HL-60 (cell line): ENCODE results near the gene CTNNA2.

Experiments
- DNase-seq, 2 experiments: peaks; one replicate each; pipeline ENCODE4 v3.0.0-alpha.2; 2010 to 2020; ENCODE audit warnings: low read depth in 1 of 2, low spot score in 1 of 2
- H3K27ac ChIP-seq: fragments of 250-450 bp; sonication (Bioruptor Pico); replicated peaks from 2 replicates; pipeline ENCODE4 v1.5.1; 2020; ENCODE audit warnings: mild to moderate bottlenecking, moderate library complexity
- H3K27me3 ChIP-seq: fragments of 250-450 bp; sonication (Bioruptor Pico); 2 replicates; pipeline ENCODE4 v1.5.1; 2021; ENCODE audit warnings: mild to moderate bottlenecking, moderate library complexity; ENCODE audit not compliant: insufficient read depth, poor library complexity, severe bottlenecking
- H3K4me3 ChIP-seq: replicated peaks from 2 replicates; pipeline ENCODE4 v1.5.1; 2011; ENCODE audit warnings: mild to moderate bottlenecking, control low read depth, low read length; ENCODE audit not compliant: insufficient read depth
- GABPA ChIP-seq: IDR thresholded peaks from 2 replicates; pipeline ENCODE4 v1.6.1; 2012; ENCODE audit warnings: low read depth
- POLR2AphosphoS5 ChIP-seq: IDR thresholded peaks from 2 replicates; pipeline ENCODE4 v1.6.1; 2012; ENCODE audit warnings: low read depth
- SPI1 ChIP-seq: IDR thresholded peaks from 2 replicates; pipeline ENCODE4 v1.6.1; 2012; ENCODE audit warnings: low read depth, mild to moderate bottlenecking, borderline replicate concordance
- TF ChIP-seq, protein P1 (sequence below): IDR thresholded peaks from 2 replicates; pipeline ENCODE4 v1.6.1; 2012; ENCODE audit warnings: low read depth; ENCODE audit not compliant: insufficient replicate concordance
- TF ChIP-seq, protein P2 (sequence below): IDR thresholded peaks from one replicate; pipeline ENCODE4 v1.5.1; 2011; ENCODE audit warnings: low read length, control low read depth, inconsistent platforms; ENCODE audit not compliant: insufficient read depth

The CTNNA2 gene

DNA sequence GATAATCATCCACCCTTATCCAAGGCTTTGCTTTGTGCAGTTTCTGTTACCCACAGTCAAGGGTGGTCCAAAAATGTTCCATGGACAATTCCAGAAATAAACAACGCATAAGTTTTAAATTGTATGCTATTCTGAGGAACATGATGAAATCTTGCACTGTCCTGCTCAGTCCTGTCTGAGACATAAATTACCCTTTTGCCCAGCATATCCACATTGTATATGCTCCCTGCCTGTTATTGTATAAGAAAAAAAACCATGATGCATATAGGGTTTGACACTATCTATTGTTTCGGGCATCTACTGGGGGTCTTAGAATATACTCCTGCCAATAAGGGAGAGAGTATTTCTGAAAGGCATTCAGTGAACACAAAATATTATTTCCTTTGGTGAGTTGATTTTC is 767.7 kb downstream of the CTNNA2 start:
- Histone ChIP-seq H3K4me3 (no peak overlapping the region), H3K27ac (no peak overlapping the region), H3K27me3 (no peaks in the 10 kb centered on the region)
- no peak for DNase-seq
- TF ChIP-seq, protein P1, sequence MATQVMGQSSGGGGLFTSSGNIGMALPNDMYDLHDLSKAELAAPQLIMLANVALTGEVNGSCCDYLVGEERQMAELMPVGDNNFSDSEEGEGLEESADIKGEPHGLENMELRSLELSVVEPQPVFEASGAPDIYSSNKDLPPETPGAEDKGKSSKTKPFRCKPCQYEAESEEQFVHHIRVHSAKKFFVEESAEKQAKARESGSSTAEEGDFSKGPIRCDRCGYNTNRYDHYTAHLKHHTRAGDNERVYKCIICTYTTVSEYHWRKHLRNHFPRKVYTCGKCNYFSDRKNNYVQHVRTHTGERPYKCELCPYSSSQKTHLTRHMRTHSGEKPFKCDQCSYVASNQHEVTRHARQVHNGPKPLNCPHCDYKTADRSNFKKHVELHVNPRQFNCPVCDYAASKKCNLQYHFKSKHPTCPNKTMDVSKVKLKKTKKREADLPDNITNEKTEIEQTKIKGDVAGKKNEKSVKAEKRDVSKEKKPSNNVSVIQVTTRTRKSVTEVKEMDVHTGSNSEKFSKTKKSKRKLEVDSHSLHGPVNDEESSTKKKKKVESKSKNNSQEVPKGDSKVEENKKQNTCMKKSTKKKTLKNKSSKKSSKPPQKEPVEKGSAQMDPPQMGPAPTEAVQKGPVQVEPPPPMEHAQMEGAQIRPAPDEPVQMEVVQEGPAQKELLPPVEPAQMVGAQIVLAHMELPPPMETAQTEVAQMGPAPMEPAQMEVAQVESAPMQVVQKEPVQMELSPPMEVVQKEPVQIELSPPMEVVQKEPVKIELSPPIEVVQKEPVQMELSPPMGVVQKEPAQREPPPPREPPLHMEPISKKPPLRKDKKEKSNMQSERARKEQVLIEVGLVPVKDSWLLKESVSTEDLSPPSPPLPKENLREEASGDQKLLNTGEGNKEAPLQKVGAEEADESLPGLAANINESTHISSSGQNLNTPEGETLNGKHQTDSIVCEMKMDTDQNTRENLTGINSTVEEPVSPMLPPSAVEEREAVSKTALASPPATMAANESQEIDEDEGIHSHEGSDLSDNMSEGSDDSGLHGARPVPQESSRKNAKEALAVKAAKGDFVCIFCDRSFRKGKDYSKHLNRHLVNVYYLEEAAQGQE, result no peak
- TF ChIP-seq POLR2AphosphoS5 (no peak), SPI1 (no peak), GABPA (no peak)
- TF ChIP-seq, protein P2, sequence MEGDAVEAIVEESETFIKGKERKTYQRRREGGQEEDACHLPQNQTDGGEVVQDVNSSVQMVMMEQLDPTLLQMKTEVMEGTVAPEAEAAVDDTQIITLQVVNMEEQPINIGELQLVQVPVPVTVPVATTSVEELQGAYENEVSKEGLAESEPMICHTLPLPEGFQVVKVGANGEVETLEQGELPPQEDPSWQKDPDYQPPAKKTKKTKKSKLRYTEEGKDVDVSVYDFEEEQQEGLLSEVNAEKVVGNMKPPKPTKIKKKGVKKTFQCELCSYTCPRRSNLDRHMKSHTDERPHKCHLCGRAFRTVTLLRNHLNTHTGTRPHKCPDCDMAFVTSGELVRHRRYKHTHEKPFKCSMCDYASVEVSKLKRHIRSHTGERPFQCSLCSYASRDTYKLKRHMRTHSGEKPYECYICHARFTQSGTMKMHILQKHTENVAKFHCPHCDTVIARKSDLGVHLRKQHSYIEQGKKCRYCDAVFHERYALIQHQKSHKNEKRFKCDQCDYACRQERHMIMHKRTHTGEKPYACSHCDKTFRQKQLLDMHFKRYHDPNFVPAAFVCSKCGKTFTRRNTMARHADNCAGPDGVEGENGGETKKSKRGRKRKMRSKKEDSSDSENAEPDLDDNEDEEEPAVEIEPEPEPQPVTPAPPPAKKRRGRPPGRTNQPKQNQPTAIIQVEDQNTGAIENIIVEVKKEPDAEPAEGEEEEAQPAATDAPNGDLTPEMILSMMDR, result no peak

DNA sequence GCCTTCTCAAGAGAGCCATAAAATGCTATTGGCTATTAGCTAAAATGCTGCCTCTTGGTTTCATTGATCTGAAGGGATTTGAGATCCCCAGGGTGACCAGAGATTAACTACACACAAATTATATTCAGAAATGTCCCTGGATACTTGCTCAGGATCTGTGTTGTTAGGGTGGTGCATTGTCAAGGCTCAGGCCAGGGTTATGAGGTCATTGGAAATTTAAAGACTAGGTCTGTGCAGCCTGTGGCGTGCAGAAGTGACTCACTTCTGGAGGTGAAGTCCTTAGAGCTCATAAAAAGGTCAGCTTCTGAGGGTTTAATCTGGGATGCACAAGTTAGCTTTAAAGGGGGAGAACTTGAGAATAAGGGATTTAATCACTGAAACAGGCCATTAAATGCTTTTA is 768.2 kb downstream of the CTNNA2 start:
- DNase-seq, result no peak
- Histone ChIP-seq H3K27me3 (no peaks in the 10 kb centered on the region), H3K27ac (no peak overlapping the region), H3K4me3 (no peak overlapping the region)
- TF ChIP-seq POLR2AphosphoS5, result no peak
- no peak for TF ChIP-seq GABPA
- TF ChIP-seq, protein P1, result no peak
- TF ChIP-seq, protein P2, result no peak

DNA sequence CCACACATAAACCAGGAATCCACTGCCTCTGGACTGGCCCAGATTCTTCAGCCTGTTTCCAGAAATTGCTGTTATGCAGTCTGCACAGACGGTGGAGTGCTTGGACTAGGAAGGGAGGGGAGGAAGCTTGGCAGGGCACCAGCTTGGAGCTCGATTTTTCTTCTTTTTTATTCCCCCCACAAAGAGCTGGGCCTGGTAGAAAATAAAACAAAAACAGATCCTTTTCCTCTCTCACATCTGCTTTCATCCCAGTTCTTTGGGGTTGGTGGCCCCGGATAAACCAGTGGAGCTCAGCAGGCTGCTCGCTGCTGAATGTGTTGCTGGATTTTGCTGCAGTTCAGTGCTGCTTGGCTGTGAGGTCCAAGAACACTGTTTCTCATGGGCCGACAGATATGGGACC is 775.7 kb downstream of the CTNNA2 start:
- H3K27me3 ChIP-seq, result no peaks in the 10 kb centered on the region
- no peak overlapping the region for H3K4me3 ChIP-seq
- no peak for DNase-seq
- H3K27ac ChIP-seq, result no peak overlapping the region
- TF ChIP-seq, protein P1, result no peak
- TF ChIP-seq, protein P2, result no peak
- TF ChIP-seq GABPA, result no peak
- TF ChIP-seq POLR2AphosphoS5, result no peak
